Endothelial cell of umbilical vein (primary cell): ENCODE results near the gene PDE3B.

Experiments used
- CTCF ChIP-seq, 2 donors: IDR thresholded peaks; 1 replicate in 1 of 2; 2 replicates in 1 of 2; pipeline ENCODE4 v1.5.1; 2011; ENCODE audit warnings: low read length in 2 of 2, mild to moderate bottlenecking in 2 of 2, moderate library complexity in 2 of 2, control low read depth in 1 of 2, inconsistent platforms in 1 of 2, low read depth in 1 of 2; ENCODE audit not compliant: insufficient read depth in 1 of 2; ENCODE audit errors: extremely low read depth in 1 of 2
- EZH2 ChIP-seq: IDR thresholded peaks from 2 replicates; pipeline ENCODE4 v1.6.1; 2012; ENCODE audit warnings: borderline replicate concordance, low read depth, mild to moderate bottlenecking, moderate library complexity, low read length, inconsistent platforms; ENCODE audit not compliant: severe bottlenecking
- GATA2 ChIP-seq: IDR thresholded peaks from 2 replicates; pipeline ENCODE4 v1.7.0; 2011; ENCODE audit warnings: low read depth, mild to moderate bottlenecking, moderate library complexity, mixed read lengths, low read length; ENCODE audit not compliant: insufficient read length, insufficient read depth
- JUN ChIP-seq: IDR thresholded peaks from 2 replicates; pipeline ENCODE4 v1.6.1; 2011; ENCODE audit warnings: borderline replicate concordance, low read depth; ENCODE audit not compliant: insufficient read length, insufficient read depth
- MAX ChIP-seq: IDR thresholded peaks from 2 replicates; pipeline ENCODE4 v1.6.1; 2011; ENCODE audit not compliant: insufficient read depth, insufficient read length
- MYC ChIP-seq: IDR thresholded peaks from one replicate; pipeline ENCODE4 v1.6.1; 2011; ENCODE audit warnings: mild to moderate bottlenecking, low read depth, low read length
- POLR2A ChIP-seq: IDR thresholded peaks from 2 replicates; pipeline ENCODE4 v1.6.1; 2012; ENCODE audit warnings: low read depth, mild to moderate bottlenecking, control low read depth, low read length
- POLR2AphosphoS5 ChIP-seq: IDR thresholded peaks from 2 replicates; pipeline ENCODE4 v1.6.1; 2012; ENCODE audit warnings: low read depth, mild to moderate bottlenecking, control low read depth, low read length, moderate library complexity; ENCODE audit not compliant: insufficient read depth

GRCh38 chr11:14872032-14872431 lies 228.4 kb downstream of the PDE3B start:
- TF ChIP-seq CTCF (IDR thresholded peaks at IDR 0.05; ENCODE audit: extremely low read depth in 1 of 2, insufficient read depth in 1 of 2, low read depth in 1 of 2, low read length in 2 of 2), result no peak
- no peak for TF ChIP-seq EZH2
- no peak for TF ChIP-seq POLR2AphosphoS5
- no peak for TF ChIP-seq MAX
- no peak for TF ChIP-seq POLR2A
- TF ChIP-seq MYC, result no peak
- TF ChIP-seq GATA2, result no peak
- TF ChIP-seq JUN, result no peak
